ENCODE results near the gene PIK3R6.
"Not testable (repeated sequence)": the region's sequence is repeated elsewhere in the genome, so short reads cannot be mapped to it uniquely, and the experiment has no call there.

- not testable (repeated sequence) for TF ChIP-seq EZH2 (IDR thresholded peaks at IDR 0.05); POLR2AphosphoS5 (IDR thresholded peaks at IDR 0.05; ENCODE audit: borderline replicate concordance, low read depth, low read length)
Observed at GRCh38 chr17:8885163-8885966, 17.9 kb upstream of the PIK3R6 start.
